Transverse colon (tissue), 4 donors: Measurements from ENCODE around the gene CLEC3B. TPM values are rescaled to one million over a fixed set of nuclear protein-coding genes. Genes with fewer than 3 reads are reported as not detected.
A peak's percentile ranks its signal among the peaks of the same experiment; 100 is the strongest.
"Not testable (repeated sequence)": the region's sequence is repeated elsewhere in the genome, so short reads cannot be mapped to it uniquely, and the experiment has no call there.

Experiments
- DNase-seq: peaks from one replicate; pipeline ENCODE4 v3.0.0-alpha.2; 2019
- H3K27ac ChIP-seq, 4 donors: fragments of 200-600 bp; sonication (generic); 2 replicates each; pipeline ENCODE4 v1.5.1; 2016 to 2018; ENCODE audit warnings: inconsistent platforms in 4 of 4
- H3K27me3 ChIP-seq: fragments of 200-600 bp; sonication (generic); 2 replicates; pipeline ENCODE4 v1.5.1; 2017; ENCODE audit warnings: inconsistent platforms
- H3K36me3 ChIP-seq, 4 donors: fragments of 200-600 bp; sonication (generic); 2 replicates each; pipeline ENCODE4 v1.5.1; 2017 to 2019; ENCODE audit warnings: inconsistent platforms in 4 of 4
- H3K4me1 ChIP-seq, 4 donors: fragments of 200-600 bp; sonication (generic); 2 replicates each; pipeline ENCODE4 v1.5.1; 2017 to 2020; ENCODE audit warnings: inconsistent platforms in 4 of 4
- H3K4me3 ChIP-seq, 4 donors: fragments of 200-600 bp; sonication (generic); 1 replicate in 1 of 4; 2 replicates in 3 of 4; pipeline versions ENCODE4 v1.5.1 to v1.6.1; 2017 to 2019; ENCODE audit warnings: inconsistent platforms in 4 of 4
- H3K9me3 ChIP-seq, 2 donors: fragments of 200-600 bp; sonication (generic); 2 replicates each; pipeline ENCODE4 v1.5.1; 2017 to 2019; ENCODE audit warnings: inconsistent platforms in 2 of 2
- CTCF ChIP-seq, 5 experiments: fragments of 200-600 bp in 3 of 5; fragments of 450-650 bp in 2 of 5; sonication (generic) in 3 of 5; IDR thresholded peaks; 1 replicate in 2 of 5; 2 replicates in 3 of 5; pipeline ENCODE4 v1.5.1; 2016 to 2017; ENCODE audit warnings: antibody characterized with exemption in 5 of 5, inconsistent platforms in 3 of 5, mild to moderate bottlenecking in 2 of 5, moderate library complexity in 1 of 5
- EP300 ChIP-seq: sonication (generic); formaldehyde crosslinking; IDR thresholded peaks from one replicate; pipeline ENCODE4 v1.6.1; 2017; ENCODE audit warnings: antibody characterized with exemption, low read depth
- POLR2A ChIP-seq: fragments of 450-650 bp; IDR thresholded peaks from one replicate; pipeline ENCODE4 v1.6.1; 2016; ENCODE audit warnings: antibody characterized with exemption, mild to moderate bottlenecking, moderate library complexity
- POLR2AphosphoS5 ChIP-seq, 3 donors: sonication (generic); formaldehyde crosslinking; IDR thresholded peaks; one replicate each; pipeline ENCODE4 v1.6.1; 2016; ENCODE audit warnings: antibody characterized with exemption in 3 of 3
- WGBS, 2 donors: methylation state at CpG; one replicate each; pipeline ENCODE4 v1.1.5; 2018; ENCODE audit warnings: low coverage in 1 of 2; 5-methylcytosine and 5-hydroxymethylcytosine counted together
- in situ Hi-C, 4 donors: fragments of 200-750 bp; cut with MboI; loops; one replicate each; pipeline versions ENCODE4 v1.15.0 to v1.15.1; 2017; ENCODE audit warnings: low sequenced_read_pairs in 3 of 4, low pct_ligation_motif_present in 1 of 4, low pct_unique_long_range_greater_than_20kb in 1 of 4
- intact Hi-C: fragments of 100-400 bp; cut with DNase I; formaldehyde crosslinking; loops from one replicate; pipeline ENCODE4 v1.15.1; 2023; ENCODE audit warnings: low total_unique reads
- total RNA-seq, 4 donors: library from RNA; depleted of rRNA; stranded (reverse); fragments of >200 nt; gene quantifications; one replicate each; pipeline ENCODE4 v1.1.0, GENCODE V29; 2016

Gene CLEC3B
- total RNA-seq, 4 donors from 2014 or later = 6.0 to 70.7 (median 16.4) TPM

GRCh38 chr3:45049807-45050206, 23.7 kb downstream of the CLEC3B start:
- Histone ChIP-seq H3K4me3 (no peak overlapping the region), H3K27ac (no peak overlapping the region), H3K4me1 (peaks cover 0 to 7% (median under 1%) of the 10 kb centered on the region in 4 donors), H3K9me3 (no peaks in the 10 kb centered on the region), H3K27me3 (no peaks in the 10 kb centered on the region), H3K36me3 (no peaks in the 10 kb centered on the region)
- in situ Hi-C loops = loop anchor here (10.0 to 25.0 kb wide), 3 partner anchors 165 to 612 kb away; no protein-coding TSS in a partner anchor
- intact Hi-C loops = no loop called here
- TF ChIP-seq EP300 = no peak
- no peak for TF ChIP-seq POLR2A
- no peak for TF ChIP-seq CTCF (IDR thresholded peaks at IDR 0.05)
- no peak for TF ChIP-seq POLR2AphosphoS5 (IDR thresholded peaks at IDR 0.05)
- no peak for DNase-seq
- 60 to 71% methylated on average over 2 to 4 of the region's 4 CpGs for WGBS, 2 donors

- TF ChIP-seq POLR2AphosphoS5 (IDR thresholded peaks at IDR 0.05) = no peak
- H3K27ac ChIP-seq = no peak overlapping the region
- H3K27me3 ChIP-seq = no peaks in the 10 kb centered on the region
- intact Hi-C loops = no loop called here
- H3K36me3 ChIP-seq = no peaks in the 10 kb centered on the region
- WGBS, 2 donors = 84% methylated on average over 6 of the region's 6 CpGs; no CpG with 5 or more reads in 1 of the 2 donors
- no peaks in the 10 kb centered on the region for H3K9me3 ChIP-seq
- in situ Hi-C loops = no loop called here
- no peak overlapping the region for H3K4me3 ChIP-seq
- peaks cover 0 to 13% (median 5%) of the 10 kb centered on the region in 4 donors for H3K4me1 ChIP-seq
- DNase-seq = no peak
These were observed 25.6 kb downstream of the CLEC3B start for GRCh38 chr3:45051685-45052084.

- Histone ChIP-seq H3K27ac (peak overlapping the region in 1 of 4 donors; percentile 48), H3K4me1 (peaks cover 3 to 19% (median 15%) of the 10 kb centered on the region in 4 donors)
These were observed 27.7 kb downstream of the CLEC3B start for GRCh38 chr3:45053805-45054195.

GRCh38 chr3:45054196-45054857, 28.2 kb downstream of the CLEC3B start:
- Histone ChIP-seq H3K4me1 (peaks cover 3 to 19% (median 15%) of the 10 kb centered on the region in 4 donors), H3K4me3 (no peak overlapping the region), H3K9me3 (no peaks in the 10 kb centered on the region), H3K27ac (peak overlapping the region in 3 of 4 donors; percentile 34 to 48 (median 45)), H3K36me3 (no peaks in the 10 kb centered on the region), H3K27me3 (no peaks in the 10 kb centered on the region)
- intact Hi-C loops = no loop called here
- TF ChIP-seq EP300 (no peak), POLR2A (no peak), POLR2AphosphoS5 (IDR thresholded peaks at IDR 0.05) (peak in 1 of 3 donors; percentile 5)
- WGBS, 2 donors = 26 to 76% methylated on average over 1 to 3 of the region's 3 CpGs
- in situ Hi-C loops = no loop called here
- no peak for DNase-seq

More at GRCh38 chr3:45053805-45054195, 27.7 kb downstream of the CLEC3B start:
- H3K36me3 ChIP-seq, DNase-seq, H3K27me3 ChIP-seq, intact Hi-C loops, H3K9me3 ChIP-seq, H3K4me3 ChIP-seq, in situ Hi-C loops: not testable (repeated sequence)
- WGBS, 2 donors = 43 to 64% methylated on average over 1 of the region's 1 CpG

GRCh38 chr3:45055032-45055410, 28.9 kb downstream of the CLEC3B start:
- Histone ChIP-seq H3K4me3 (no peak overlapping the region), H3K9me3 (no peaks in the 10 kb centered on the region), H3K4me1 (peaks cover 3 to 19% (median 15%) of the 10 kb centered on the region in 4 donors), H3K36me3 (no peaks in the 10 kb centered on the region), H3K27ac (peak overlapping the region; percentile 14 to 48 (median 41)), H3K27me3 (no peaks in the 10 kb centered on the region)
- DNase-seq = no peak
- 34 to 56% methylated on average over 2 of the region's 2 CpGs for WGBS, 2 donors
- TF ChIP-seq POLR2AphosphoS5 (IDR thresholded peaks at IDR 0.05) (peak in 1 of 3 donors; percentile 25), EP300 (no peak)
- intact Hi-C loops (no loop called here), in situ Hi-C loops (no loop called here)

- no peak for DNase-seq
- in situ Hi-C loops (no loop called here), intact Hi-C loops (no loop called here)
- Histone ChIP-seq H3K4me1 (peaks cover 3 to 19% (median 15%) of the 10 kb centered on the region in 4 donors), H3K9me3 (no peaks in the 10 kb centered on the region), H3K27ac (peak overlapping the region; percentile 14 to 48 (median 41)), H3K36me3 (no peaks in the 10 kb centered on the region), H3K27me3 (no peaks in the 10 kb centered on the region), H3K4me3 (no peak overlapping the region)
- 66 to 74% methylated on average over 4 to 7 of the region's 7 CpGs for WGBS, 2 donors
- TF ChIP-seq CTCF (IDR thresholded peaks at IDR 0.05) = no peak
- no peak for TF ChIP-seq EP300
- no peak for TF ChIP-seq POLR2A
- TF ChIP-seq POLR2AphosphoS5 (IDR thresholded peaks at IDR 0.05) = no peak
These were observed 29.5 kb downstream of the CLEC3B start for GRCh38 chr3:45055411-45056143.
